Activated B cell treated with CpG ODN at 0.5 μM for 24 hours (primary cell): Measurements from ENCODE around the gene MAP3K10. TPM values are rescaled to one million over a fixed set of nuclear protein-coding genes. Genes with fewer than 3 reads are reported as not detected.
"Not testable (repeated sequence)": the region's sequence is repeated elsewhere in the genome, so short reads cannot be mapped to it uniquely, and the experiment has no call there.

Source experiments
- ATAC-seq: fragments of 200-7000 bp; cut with Tn5 transposase; one replicate; pipeline ENCODE4 v1.10.0; 2021; ENCODE audit warnings: low read depth, mild to moderate bottlenecking, moderate library complexity
- CTCF ChIA-PET: fragments of 350-600 bp; sonication (Branson Sonifier 250); formaldehyde crosslinking; loops from one replicate; lab custom pipeline; 2021; ENCODE audit warnings: antibody characterized with exemption; lab: Charles Lee
- POLR2A ChIA-PET: fragments of 350-600 bp; sonication (Branson Sonifier 250); formaldehyde crosslinking; loops from one replicate; lab custom pipeline; 2021; ENCODE audit warnings: antibody characterized with exemption; lab: Charles Lee
- DNase-seq: peaks from one replicate; pipeline ENCODE4 v3.0.0; 2022
- H3K27ac Mint-ChIP-seq: one replicate; pipeline ENCODE4 v1.8.0; 2020; ENCODE audit warnings: mixed read lengths
- H3K27me3 Mint-ChIP-seq: one replicate; pipeline ENCODE4 v1.8.0; 2021; ENCODE audit warnings: mixed read lengths
- H3K36me3 Mint-ChIP-seq: one replicate; pipeline ENCODE4 v1.8.0; 2021; ENCODE audit warnings: low read depth, mixed read lengths
- H3K4me1 Mint-ChIP-seq: one replicate; pipeline ENCODE4 v1.8.0; 2021; ENCODE audit warnings: mixed read lengths
- H3K4me3 Mint-ChIP-seq: one replicate; pipeline ENCODE4 v1.8.0; 2020; ENCODE audit warnings: mild to moderate bottlenecking, mixed read lengths
- H3K9me3 Mint-ChIP-seq: one replicate; pipeline ENCODE4 v1.8.0; 2020; ENCODE audit warnings: mixed read lengths
- intact Hi-C: fragments of 100-400 bp; cut with micrococcal nuclease; formaldehyde crosslinking; loops from one replicate; pipeline ENCODE4 v1.15.1; 2024
- total RNA-seq: library from RNA; stranded (reverse); gene quantifications from 2 replicates; pipeline ENCODE4 v1.2.3, GENCODE V29; 2022
- TF ChIP-seq, protein P1 (sequence below): fragments of 200-600 bp; IDR thresholded peaks from one replicate; pipeline ENCODE4 v1.8.0; 2022; ENCODE audit warnings: antibody characterized with exemption, mild to moderate bottlenecking

MAP3K10 gene
- total RNA-seq, 1 donor from 2014 or later = 20.5 TPM

DNA sequence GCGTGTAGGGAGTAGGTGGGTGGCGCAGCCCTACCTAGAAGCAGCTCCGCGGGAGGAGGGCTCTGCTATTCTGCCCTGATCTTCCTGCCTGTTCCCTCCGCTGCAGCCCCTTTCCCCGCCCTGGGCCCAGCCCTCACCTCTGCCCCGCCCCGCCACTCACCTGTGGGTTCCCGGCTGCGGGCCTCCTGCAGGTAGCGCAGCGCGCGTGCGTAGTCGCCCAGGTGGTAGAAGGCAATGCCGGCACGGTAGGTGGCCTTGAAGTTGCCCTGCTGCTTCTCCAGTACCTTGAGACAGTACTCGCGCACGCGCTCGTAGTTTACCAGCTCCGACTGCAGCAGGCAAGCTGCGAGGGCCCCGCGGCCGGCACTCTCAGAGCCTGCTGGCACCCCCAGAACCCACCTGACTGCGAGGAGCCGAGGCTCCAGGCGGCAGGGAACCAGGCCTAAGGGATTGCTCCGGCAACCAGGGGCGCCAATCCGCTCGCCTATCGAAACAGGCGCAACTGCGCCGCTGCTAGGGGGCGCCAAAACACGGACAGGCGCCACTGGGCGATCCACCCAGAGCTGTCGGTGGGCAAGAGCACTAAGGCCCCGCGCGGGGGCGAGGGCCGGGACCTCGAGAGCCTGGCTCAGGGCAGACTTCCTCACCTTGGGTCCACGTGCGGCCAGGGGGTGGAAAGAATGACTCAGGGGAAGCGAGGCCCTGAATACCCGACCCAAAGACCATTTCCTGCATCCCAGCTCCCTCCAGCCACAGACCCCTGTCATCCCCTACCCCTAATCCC, 26.0 kb downstream of the MAP3K10 start:
- ATAC-seq (no peak), DNase-seq (no peak)
- Mint-ChIP-seq H3K9me3 (peaks cover 3% of the 10 kb centered on the region), H3K4me1 (peaks cover 13% of the 10 kb centered on the region), H3K36me3 (peaks cover 10% of the 10 kb centered on the region), H3K27me3 (peaks cover 37% of the 10 kb centered on the region), H3K4me3 (no peak overlapping the region), H3K27ac (no peak overlapping the region)
- ChIA-PET CTCF (interaction anchor here (4.6 kb wide), 1 partner anchor 76 kb away, joined by 29 read pairs; no protein-coding TSS in a partner anchor), POLR2A (no interaction called here)
- intact Hi-C loops = no loop called here
- TF ChIP-seq, protein P1, sequence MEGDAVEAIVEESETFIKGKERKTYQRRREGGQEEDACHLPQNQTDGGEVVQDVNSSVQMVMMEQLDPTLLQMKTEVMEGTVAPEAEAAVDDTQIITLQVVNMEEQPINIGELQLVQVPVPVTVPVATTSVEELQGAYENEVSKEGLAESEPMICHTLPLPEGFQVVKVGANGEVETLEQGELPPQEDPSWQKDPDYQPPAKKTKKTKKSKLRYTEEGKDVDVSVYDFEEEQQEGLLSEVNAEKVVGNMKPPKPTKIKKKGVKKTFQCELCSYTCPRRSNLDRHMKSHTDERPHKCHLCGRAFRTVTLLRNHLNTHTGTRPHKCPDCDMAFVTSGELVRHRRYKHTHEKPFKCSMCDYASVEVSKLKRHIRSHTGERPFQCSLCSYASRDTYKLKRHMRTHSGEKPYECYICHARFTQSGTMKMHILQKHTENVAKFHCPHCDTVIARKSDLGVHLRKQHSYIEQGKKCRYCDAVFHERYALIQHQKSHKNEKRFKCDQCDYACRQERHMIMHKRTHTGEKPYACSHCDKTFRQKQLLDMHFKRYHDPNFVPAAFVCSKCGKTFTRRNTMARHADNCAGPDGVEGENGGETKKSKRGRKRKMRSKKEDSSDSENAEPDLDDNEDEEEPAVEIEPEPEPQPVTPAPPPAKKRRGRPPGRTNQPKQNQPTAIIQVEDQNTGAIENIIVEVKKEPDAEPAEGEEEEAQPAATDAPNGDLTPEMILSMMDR = no peak

DNA sequence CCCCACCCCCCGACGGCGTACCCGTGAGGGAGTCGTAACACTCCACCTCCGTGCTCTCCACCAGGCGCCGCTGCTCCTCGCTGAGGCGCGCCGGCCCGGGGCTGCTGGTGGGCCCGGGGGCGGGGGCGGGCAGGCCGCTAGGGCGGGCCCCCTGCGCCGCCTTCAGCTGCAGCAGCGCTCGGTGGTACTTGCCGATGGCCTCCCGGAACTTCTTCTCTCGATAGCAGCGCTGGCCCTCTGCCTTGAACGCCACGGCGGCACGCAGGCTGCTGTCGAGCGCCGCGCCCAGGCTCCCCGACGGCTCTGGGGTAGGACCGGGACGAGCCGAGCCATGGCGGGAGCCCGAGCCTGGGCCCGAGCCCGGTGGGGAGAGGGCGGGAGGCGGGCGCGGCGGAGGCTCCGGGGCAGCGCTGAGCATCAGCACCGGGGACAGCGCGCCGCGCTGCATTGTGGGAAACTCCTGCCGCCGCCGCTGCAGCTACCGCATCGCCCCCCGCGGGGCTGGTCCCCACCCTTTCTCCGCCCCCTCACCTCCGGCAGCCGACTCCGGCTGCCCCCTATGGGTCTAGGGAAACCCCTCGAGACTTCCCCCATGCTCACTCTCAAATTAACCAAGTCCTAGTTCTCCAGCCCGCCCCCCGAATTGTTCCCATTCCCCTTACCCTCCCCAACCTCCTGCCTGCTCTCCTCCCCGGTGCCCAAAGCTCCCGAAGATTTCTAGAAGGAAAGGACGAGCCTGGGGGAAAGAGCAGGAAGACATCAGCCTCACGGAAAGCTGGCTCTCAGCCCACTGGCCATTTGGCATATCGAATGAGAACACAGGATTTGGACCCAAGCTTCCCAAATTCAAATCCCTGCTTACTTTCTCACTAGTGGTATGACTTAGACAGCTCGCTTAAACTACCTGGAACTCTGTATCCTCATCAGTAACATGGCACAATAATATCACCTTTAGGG, 27.0 kb downstream of the MAP3K10 start, which contains the start of gene TTC9B:
Gene TTC9B, minus strand, starts transcription at position 451 of the 957 bp plus-strand sequence. Its CDS starts 3 bp downstream, at position 448.
- TF ChIP-seq, protein P1 = no peak
- DNase-seq = peak; percentile 39
- ChIA-PET CTCF (interaction anchor here (0.6 to 4.6 kb wide), 3 partner anchors 10 to 178 kb away, joined by 4 to 29 read pairs (median 4); no protein-coding TSS in a partner anchor), POLR2A (interaction anchor here (0.6 to 0.7 kb wide), 2 partner anchors 69 to 549 kb away, joined by 4 to 8 read pairs; no protein-coding TSS in a partner anchor)
- H3K27ac Mint-ChIP-seq = no peak within 1 kb of the TSS
- H3K36me3 Mint-ChIP-seq = peaks cover 4% of the 10 kb centered on the region
- no peak for ATAC-seq
- H3K27me3 Mint-ChIP-seq = peaks cover 37% of the 10 kb centered on the region
- H3K9me3 Mint-ChIP-seq = peaks cover 3% of the 10 kb centered on the region
- H3K4me1 Mint-ChIP-seq = peaks cover 13% of the 10 kb centered on the region
- intact Hi-C loops = loop anchor here (2.0 kb wide), 1 partner anchor 27 kb away; the partner anchor contains the start of gene MAP3K10
- H3K4me3 Mint-ChIP-seq = no peak within 1 kb of the TSS

DNA sequence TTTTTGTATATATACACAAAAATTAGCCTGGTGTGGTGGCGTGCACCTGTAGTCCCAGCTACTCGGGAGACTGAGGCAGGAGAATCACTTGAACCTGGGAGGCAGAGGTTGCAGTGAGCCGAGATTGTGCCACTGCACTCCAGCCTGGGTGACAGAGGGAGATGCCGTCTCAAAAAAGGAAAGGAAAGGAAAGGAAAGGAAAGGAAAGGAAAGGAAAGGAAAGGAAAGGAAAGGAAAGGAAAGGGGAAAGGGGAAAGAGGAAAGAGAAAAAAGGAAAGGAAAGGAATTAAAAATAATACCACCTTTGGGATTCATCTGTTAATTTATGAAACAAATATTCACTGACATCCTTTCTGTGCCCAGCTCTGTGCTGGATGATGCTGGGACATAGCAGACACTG, 27.8 kb downstream of the MAP3K10 start:
- not testable (repeated sequence) for H3K4me3 Mint-ChIP-seq, H3K36me3 Mint-ChIP-seq
- POLR2A ChIA-PET = interaction anchor here (0.7 kb wide), 1 partner anchor 548 kb away, joined by 4 read pairs; no protein-coding TSS in a partner anchor

DNA sequence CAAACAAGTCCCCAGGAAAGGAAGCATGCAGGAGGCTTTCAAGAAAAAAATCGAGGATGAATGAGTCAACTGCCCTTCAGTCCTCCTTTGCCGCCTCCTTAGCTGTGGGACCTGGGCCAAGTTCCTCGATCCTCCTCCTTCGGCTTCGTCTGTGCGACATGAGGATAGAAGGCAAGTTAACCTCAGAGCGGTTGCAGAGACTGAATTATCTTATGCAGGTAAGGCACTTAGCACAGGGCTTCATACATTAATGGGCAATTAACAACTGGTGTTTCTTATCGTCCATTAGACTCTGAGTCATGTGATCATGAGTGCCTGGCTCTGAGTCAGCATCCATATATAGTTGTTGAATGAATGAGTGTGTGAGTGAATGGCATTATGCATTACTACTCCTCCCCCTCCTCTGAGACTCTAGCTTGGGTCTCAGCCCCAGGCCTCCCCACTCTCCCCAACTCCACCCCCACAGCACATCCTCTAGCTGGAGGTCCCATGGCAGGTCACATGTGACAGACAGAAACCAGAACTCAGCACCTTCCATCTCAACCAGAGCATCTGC, 28.6 kb downstream of the MAP3K10 start:
- peaks cover 46% of the 10 kb centered on the region for H3K27me3 Mint-ChIP-seq

More for the DNA sequence above, 27.8 kb downstream of the MAP3K10 start:
- CTCF ChIA-PET = interaction anchor here (0.6 to 4.6 kb wide), 3 partner anchors 78 to 374 kb away, joined by 3 to 29 read pairs (median 4); no protein-coding TSS in a partner anchor
- DNase-seq, H3K9me3 Mint-ChIP-seq, H3K27ac Mint-ChIP-seq, ATAC-seq: not testable (repeated sequence)
- Mint-ChIP-seq H3K4me1 (peaks cover 13% of the 10 kb centered on the region), H3K27me3 (peaks cover 40% of the 10 kb centered on the region)
- intact Hi-C loops = loop anchor here (2.0 kb wide), 1 partner anchor 28 kb away; the partner anchor contains the start of gene MAP3K10

More for the DNA sequence above, 28.6 kb downstream of the MAP3K10 start:
- peaks cover 13% of the 10 kb centered on the region for H3K4me1 Mint-ChIP-seq
- no peak overlapping the region for H3K4me3 Mint-ChIP-seq
- ATAC-seq (no peak), DNase-seq (no peak)
- no peak overlapping the region for H3K27ac Mint-ChIP-seq
- intact Hi-C loops = loop anchor here (2.0 kb wide), 1 partner anchor 29 kb away; the partner anchor contains the start of gene MAP3K10
- no peaks in the 10 kb centered on the region for H3K36me3 Mint-ChIP-seq
- TF ChIP-seq, protein P1 = no peak
- POLR2A ChIA-PET = no interaction called here
- CTCF ChIA-PET = interaction anchor here (1.0 to 4.6 kb wide), 4 partner anchors 52 to 428 kb away, joined by 3 to 29 read pairs (median 3); no protein-coding TSS in a partner anchor
- H3K9me3 Mint-ChIP-seq = peaks cover 3% of the 10 kb centered on the region
